Daoy (cell line): ENCODE data around the gene ADGRB2. TPM values are rescaled to one million over a fixed set of nuclear protein-coding genes. Genes with fewer than 3 reads are reported as not detected.

Experiments used
- DNase-seq: peaks from one replicate; pipeline ENCODE4 v3.0.0-alpha.2; 2015; ENCODE audit warnings: low read depth
- total RNA-seq: library from RNA; depleted of rRNA; stranded (reverse); fragments of >200 nt; shearing (Covaris generic); gene quantifications from 2 replicates; pipeline ENCODE4 v1.2.3, GENCODE V29; 2014

The ADGRB2 gene
- total RNA-seq, 1 experiment from 2014 or later, result 9.4 TPM

DNA sequence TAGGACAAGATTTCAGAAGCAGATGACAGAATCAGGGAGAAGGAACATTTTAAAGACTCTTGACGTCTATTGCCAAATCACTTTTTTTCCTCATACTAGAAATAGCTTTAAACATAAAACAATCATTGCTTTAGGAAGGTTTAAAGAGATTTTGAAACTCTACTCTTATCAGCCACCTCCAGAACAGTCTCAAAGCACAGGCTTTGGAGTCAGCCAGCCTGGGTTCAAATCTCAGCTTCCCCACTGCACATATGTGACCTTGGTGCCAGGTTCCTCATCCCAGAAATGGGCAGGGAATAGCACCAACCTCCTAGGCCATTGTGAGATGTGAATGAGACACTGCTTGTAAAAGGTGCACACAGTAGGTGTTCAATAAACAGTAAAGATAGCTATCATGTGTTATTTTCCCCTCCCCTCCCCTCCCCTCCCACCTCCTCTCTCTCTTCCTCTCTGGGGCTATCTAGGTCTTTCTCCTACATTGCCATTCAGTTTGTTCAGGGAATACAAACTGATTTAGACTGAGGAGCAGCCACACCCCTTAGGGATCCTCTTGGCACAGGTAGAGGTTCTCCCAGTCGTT lies 31.0 kb upstream of the ADGRB2 start:
- DNase-seq, result no peak

DNA sequence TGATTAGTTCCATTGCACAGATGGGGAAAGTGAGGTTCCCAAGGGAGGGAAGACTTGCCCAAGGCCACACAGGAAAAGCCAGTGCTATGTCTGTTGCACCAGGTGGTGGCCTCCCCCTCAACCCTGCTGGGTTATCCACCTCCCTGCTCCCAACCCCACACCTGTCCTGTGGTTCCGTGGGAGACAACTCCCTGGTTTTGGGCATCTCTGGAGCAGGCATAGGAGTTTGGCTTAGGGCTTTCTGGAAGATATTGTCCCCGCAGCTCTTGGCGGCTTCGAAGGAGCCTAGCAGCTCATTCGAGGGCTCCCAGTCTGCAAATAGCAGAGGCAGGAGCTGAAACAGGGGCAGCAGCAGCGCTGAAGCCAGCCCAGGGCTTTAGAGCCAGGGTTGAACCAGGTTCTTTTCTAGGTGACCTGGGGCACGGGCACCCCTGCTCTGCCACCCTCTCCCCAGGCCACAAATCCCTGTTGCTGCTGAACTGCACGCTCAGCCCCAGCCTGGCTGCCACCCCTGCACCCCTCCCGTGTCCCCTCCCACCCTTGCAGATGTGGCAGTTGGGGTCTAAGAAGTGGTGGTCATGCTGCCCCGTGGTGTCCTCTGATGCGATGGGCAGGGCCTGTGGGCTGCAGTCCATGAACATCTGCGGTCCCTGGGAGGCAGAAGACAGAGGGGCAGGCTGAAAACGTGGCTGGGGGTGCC lies 29.6 kb upstream of the ADGRB2 start:
- DNase-seq, result no peak

DNA sequence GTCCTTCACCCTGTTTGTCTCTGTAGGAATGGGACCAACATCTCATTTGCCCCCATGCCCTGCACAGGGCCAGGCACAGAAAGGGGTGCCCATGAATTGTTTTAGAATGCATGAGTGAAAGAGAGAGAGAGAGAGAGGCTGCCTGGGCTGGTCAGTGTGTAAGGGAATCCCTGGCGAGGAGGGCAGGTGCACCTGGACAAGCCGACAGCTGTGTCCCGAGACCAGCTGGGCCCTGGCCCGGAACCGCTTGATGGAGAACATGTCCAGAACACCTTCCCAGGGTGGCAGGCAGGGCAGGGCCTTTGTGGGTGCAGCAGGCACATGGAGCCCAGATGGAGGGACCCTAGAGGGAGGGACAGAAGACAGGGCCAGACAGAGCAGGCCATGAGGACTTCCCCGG lies 28.9 kb upstream of the ADGRB2 start:
- no peak for DNase-seq

DNA sequence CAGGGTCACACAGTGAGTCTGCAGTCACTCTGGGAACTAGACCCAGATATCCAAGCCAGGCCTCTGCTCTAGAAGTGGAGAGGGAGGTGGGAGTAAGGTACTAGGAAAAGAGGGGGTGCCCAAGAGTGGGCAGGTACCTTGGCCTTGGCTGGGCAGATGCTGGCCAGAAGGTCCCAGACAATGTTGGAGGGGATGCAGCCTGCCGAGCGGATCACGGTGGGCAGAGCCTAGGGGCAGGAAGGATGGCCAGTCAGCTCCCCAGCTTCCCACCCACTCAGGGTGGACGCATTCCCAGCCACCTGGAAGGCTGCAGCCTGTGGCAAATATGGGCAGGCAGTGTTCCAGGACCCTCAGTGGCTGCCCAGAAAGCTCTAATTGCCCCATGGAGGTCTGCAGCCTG lies 28.4 kb upstream of the ADGRB2 start:
- DNase-seq, result no peak

DNA sequence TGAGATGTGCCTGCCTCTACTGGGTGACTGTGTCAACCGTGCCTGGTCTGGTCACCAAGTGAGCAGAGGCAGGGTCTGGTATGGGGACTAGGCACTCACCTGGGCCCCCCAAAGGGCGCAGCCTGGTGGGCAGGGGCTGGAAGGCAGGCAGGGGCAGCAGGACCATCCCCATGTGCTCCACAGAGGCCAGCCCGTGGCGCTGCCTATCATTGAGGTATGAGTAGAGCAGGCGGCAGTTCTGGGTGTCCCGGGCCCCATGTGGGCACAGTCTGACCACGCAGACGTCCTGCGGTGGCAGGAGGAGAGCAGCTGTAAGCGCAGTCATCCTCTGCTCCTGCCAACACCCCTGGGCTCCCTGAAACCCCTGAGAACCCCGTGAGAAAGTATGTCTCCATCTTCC lies 28.0 kb upstream of the ADGRB2 start:
- no peak for DNase-seq

DNA sequence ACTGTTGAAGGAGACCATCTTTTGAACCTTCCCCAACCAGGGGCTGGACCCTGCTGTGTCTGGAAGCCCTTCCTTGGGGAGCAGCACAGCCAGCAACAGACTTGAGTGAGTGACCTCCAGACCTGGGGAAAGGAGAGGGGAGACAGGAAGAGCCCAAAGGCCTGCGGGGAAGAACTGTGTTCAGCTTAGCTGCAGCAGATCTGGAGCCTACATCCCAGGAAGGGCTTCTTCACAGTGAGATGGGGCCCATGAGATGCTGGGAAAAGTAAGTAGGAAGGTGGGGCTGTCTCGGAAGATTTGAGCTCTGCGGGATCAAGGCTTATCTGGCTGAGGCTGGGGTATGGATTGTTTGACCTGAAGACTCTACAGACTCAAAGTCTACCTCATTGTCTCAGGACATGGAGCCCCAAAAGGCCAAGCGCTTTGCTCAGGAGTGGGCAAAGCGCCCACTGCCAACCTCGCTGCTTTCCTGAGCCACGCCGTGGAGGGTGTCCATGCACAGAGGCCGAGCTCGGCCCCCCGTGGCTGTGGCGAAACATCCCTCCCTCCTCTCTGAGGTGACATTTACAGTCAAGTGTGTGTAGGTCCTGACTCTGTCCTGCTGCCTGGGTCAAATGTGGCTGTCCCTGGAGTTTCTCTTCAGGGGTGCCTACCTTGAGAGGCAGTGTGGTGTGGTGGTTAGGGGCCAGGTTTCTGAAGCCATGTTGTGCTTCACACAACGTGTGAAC lies 27.2 kb upstream of the ADGRB2 start:
- DNase-seq, result no peak

DNA sequence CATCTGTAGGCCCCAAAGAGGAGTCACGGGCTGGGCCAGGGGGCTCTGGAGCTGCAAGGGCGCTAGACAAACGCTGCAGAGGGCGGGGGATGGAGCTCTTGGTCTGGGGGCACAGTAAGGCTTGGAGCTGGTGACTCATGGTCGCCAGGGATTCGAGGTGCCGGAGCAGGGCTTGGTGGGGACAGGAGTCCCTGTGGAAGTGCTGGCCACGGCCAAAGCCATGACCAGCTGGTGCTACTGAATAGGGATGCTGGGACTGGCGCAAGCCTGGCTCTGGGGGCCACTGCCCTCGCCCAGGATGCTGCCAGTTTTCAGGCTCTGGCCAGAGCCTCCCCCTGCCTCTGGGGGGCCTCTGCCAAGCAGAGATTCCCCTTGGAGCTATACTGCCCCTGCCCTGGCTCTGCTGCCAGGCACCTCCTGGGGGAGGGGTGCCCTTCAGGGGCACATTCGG lies 26.5 kb upstream of the ADGRB2 start:
- DNase-seq, result no peak

DNA sequence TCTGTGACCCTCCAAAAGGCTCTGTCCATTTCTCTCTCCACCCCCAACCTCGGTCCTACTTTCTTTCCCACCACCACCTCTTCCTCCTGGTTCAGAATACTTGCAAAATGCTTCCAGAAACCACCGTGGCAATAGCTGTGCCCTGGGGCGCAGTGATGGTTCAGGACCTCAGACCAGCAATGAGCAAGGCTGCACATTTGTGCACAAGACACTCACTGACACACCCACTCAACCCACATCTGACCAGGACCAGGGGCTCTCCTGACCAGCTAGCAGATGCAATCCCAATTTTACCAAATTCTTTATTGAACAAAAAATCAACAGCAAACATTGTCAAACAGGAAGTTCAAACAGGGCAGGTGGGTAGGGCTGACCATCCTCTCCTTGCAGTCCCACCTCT lies 26.0 kb upstream of the ADGRB2 start:
- no peak for DNase-seq

DNA sequence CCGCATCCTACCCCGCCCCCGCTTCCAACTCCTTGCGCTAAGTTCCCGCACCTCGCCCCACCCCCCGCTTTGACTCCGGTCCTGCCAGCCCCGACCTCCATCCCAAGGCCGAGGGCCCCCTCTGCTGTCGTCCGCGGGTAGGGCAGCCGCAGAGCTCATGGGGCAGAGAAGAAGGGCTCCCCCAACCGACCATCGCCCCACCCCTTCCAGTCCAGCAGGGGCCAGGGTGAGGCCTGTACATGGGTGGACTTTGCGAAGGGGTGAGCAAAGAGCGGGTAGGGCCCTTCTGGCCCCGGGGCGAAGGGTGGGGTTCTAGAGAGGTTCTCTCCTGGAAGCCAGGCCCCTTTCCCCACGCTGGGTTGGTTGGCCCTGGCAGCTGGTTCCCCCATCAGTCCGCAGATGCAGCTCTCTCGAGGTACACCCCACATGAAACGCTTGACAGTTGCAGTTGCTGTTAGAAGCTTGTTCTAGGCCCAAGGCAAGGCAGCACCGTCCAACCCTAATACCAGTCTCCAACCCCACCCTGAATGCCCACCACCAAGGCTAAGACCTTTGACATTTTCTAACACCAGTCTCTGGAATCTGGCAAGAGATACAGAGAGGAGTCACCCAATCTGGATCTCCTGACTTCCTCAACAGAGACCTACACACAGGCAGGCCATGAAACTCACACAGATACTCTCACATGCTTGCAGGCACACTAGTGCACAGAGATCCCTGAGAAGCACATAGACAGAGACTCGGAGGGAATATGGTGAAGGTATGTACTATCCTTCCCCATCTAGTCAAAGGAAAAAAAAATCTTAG lies 25.3 kb upstream of the ADGRB2 start:
- DNase-seq, result peak; percentile 96

DNA sequence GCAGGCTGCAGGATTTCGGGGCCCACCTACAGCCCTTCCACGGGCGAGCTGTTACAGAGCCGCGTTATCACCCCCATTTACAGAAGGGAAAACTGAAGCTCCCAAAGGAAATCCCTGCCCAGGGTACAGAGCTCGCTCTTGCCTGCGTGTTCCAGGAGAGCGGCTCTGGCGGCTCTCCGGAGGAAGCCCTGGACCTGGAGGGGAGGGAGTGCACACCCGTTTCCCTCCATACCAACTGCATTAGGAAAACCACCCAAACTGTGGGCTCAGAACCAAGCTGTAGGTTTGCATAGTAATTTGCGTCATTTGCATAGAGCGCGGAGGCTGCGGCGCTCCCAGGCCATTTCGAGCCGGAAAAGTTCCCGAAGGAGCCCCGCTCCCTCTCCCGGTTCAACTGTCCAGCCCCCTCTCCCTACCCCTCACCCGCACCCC lies 24.7 kb upstream of the ADGRB2 start:
- peak; percentile 68 for DNase-seq

DNA sequence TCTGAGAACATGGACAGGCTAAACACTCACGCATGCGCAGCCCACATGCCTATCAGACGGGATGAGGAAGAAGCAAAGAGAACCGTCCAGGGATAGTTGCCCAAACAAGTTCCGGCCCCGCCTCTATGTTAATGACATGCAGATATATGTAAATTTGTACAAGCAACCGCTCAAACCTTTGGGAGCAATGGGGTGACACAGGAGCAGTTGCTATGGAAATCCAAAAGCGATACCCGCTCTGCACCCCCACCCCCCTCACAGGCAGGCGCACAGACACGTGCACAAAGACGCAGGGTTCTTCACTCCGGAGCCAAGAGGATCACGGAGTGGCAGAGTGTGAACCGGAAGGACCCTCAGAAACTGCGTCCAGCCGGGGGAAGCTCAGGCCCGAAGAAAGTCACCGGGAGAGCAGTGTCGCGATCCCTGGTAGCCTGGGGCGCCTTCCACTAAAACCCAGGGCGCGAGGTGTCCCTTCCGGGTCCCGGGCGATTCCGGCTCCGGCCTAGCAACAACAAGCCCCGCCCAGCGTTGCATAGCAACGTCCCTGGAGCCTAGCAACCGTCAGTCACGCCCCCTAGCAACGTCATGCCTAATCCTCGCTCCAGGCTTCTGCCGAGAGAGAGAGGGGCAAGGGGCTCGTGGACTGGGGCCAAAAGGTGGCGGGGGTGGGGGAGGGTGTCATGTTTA lies 24.1 kb upstream of the ADGRB2 start:
- DNase-seq, result peak; percentile 95

DNA sequence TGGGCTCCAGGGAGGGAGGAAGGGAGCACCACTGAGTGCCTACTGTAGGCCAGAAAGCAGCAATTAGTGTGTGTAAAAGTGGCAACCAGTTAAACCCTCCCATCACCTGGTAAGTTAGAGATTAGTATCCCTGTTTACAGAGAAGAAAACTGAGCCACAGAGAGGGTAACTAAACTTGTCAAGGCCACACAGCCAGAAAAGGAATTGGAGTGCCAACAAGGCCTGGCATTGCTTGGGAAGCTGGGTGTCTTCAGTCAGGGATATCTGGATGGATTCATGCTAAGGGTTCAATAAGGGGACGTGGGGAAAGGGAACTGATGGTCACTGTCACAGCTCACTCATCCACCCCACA lies 23.6 kb upstream of the ADGRB2 start:
- no peak for DNase-seq

DNA sequence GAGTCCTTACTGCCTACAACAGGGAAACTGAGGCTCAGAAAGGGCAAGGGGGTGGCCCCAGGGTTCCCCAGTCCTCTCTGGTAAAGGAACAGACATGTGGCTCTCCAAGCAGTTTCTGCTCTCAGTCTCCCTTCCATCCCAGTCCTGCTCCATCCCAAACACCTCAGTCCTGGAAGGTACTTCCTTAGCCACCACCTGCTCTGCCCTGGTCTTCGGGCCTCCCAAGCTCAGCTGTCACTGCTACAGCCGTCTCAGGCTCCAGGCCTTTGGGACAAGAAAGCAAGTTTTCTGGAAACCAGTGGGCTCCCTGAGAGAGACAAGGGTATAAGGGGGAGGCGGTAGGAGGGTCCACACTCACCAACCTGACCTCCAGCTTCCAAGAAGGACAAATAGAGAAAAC lies 23.1 kb upstream of the ADGRB2 start:
- DNase-seq, result no peak

DNA sequence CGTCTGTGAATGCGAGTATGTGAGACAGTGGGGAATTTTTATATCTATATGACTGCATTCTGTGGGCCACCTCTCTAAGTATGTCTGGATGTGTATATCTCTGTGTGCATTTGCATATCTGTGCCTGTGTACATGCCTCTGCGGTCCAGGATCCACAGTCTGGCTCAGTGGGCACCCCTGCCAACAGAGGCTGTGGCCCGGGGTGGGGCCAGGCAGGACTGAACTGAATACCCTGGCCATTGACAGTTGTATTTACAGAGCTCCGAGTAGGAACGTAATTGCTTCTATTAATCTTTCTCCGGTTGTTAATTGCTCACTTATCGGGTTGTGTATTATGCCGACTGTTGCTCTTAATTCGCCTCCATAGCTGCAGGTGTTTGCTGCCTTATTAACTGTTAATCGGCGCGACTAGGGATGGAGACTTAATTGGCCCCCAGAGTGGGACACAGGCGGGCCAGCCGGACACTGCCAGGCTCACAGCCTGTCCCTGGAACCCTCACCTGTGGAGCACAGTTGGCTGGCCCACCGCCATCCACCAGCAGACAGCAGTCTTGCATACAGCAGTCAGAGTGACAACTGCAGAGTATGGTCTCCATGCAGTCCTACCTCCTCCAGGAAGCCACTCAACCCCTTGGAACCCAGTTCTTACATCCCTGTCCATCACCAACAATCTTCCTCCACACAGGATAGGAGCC lies 22.4 kb upstream of the ADGRB2 start:
- no peak for DNase-seq

DNA sequence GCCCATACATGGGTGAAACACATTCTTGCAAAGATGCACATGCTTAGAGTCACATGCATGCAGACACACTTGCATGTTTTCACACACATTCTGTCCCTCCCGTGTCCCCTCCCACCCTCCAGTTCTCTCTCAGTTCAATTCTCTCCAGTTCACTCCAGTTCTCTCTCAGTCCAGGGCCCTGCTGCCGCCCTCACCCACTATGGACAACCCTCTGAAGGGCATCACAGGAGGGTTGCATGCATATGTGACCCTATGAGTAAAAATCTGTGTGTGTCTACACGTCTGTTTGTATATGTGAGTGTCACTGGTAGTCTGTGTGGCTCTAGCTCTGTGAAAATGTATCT lies 21.8 kb upstream of the ADGRB2 start:
- no peak for DNase-seq

DNA sequence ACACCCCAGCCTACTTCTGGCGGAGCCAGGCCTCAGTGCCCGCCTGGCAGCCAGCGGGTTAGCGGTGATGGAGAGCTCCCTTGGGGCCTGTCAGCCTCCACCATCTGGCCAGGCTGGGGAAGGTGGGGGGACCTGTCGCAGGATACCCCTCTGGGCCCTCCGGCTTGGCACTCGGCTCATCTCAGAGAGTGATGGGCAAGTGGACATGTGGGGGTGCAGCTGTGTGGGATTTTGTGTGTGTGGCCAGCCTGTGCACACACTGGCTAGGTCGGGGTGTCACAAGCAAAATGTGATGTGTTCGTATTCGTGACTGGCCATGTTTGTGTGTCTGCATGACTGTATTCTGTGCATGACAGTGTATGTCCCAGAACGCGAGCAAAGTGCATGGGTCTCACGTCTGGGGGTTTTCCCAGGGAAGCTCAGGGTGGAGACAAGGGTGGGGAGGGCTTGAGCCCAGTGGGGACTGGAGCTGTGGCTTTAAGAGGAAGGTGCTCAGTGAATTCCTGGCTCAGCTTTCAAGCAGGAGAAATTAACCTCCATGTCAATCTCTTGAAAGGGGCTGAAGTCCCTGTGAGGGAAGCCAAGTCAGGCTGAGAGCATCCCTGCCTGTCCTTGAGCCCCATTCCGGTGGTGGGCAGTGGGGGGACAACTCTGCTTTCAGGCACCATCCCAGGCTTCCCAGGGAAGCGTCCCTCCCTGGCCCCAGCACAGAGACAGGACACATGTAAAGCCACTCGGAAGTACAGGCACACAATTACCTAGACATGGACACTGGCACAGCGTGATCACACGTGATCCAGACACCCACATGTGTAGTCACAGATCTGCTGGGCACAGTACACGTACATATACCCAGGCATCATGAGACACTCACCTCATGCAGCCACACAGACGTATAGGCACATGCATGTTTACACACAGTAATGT lies 21.1 kb upstream of the ADGRB2 start:
- DNase-seq, result no peak

DNA sequence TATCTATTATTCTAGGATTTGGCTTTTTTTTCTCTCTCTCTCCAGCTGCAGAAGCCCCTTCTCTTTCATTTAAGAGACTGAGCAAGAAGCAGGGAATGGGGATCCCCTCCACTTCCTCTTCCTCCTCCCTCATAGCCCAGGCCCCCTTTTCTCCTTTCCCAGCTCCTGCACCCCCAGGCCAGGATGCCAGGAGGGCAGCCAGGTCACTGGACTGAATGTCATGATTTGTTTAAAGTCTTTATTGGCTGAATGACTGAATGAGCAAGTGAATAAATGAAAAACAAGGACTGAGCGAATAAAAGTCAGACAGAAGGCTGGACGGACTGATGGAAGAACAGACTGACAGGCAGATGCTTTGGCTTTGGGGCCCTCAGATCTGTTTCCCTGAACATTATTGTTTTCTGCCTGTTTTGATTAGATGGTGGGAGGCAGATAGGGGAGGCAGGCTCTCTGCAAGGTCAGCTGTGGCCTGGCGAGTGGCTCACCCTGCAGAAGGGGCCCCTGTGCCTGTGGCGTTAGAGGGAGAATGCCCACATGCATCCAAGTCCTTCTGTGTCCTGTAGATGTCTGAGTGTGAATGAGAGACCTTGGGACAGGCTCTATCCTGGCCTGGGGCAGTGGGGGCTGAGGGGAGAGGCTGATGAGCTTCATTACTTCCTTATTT lies 20.3 kb upstream of the ADGRB2 start:
- DNase-seq, result no peak

DNA sequence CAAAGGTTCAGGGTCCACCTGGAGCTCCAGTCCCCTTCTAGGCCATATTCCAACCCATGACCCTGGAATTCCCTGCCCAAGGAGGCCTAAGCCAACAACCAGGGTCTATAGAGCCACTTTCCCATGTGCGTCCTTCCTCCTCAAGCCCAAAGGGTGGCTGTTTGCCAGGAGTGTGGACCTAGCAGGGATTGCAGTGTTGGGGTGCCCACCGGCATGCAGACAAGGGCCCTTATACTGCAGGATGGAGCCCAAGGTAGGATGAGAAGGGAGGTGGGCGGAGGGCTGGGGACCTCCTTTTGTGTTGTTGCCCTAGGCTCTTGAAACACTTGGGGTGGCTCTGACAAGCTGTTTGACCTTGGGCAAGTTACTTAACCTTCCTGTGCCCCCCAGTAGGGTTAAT lies 19.7 kb upstream of the ADGRB2 start:
- no peak for DNase-seq
